GM19372 (cell line): ENCODE measurements around the gene RBMS3.

ENCODE experiments used
- ATAC-seq: cut with Tn5 transposase; IDR thresholded peaks from one replicate; pipeline ENCODE4 v1.9.1; 2021; ENCODE audit warnings: mild to moderate bottlenecking, low read depth, moderate library complexity; ENCODE audit not compliant: unreplicated experiment

The RBMS3 gene

DNA sequence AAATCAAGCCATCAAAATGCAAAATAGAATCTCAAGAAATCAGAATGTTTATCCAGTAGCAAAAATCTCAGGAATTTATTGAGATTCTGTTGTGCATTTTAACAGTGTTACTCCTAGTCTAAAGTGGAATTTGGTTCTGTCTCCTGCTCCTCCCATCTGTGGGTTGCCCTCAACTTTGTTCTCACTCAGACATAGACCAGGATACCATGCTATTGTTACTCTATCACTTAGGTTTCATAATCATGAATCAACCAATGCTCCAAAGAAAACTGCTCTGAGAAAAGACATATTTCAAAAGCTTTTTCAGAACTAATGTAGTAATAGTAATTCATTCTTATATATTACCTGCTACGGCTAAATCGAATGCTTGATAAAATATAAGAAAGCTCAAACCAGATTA is 274.7 kb downstream of the RBMS3 start:
- ATAC-seq = no peak

DNA sequence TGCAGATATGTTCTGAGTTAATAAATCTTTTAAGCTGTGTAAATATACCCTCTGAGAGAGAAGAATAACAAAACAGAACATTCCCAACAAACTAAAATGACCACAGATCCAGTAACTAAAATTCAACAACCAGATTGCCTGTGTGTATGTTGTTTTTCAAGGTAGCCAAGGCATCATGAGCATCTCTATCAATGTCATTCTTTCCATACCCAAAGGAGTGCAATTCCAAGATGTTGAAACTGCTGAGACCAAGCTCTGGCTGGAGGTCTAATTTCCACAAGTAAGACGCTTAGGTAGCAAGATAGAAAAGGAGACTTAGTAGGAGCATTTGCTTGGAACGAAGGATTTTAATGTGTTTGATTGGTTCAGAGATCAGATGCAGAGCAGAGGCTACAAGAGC is 276.3 kb downstream of the RBMS3 start:
- ATAC-seq = no peak

- ATAC-seq = no peak
Observed at GRCh38 chr3:29557825-29558224, 277.0 kb downstream of the RBMS3 start.

- no peak for ATAC-seq
Observed at GRCh38 chr3:29559741-29560465, 279.0 kb downstream of the RBMS3 start.

- ATAC-seq = no peak
Observed at GRCh38 chr3:29561651-29562149, 280.8 kb downstream of the RBMS3 start.

- no peak for ATAC-seq
Observed at GRCh38 chr3:29565236-29565635, 284.4 kb downstream of the RBMS3 start.

- no peak for ATAC-seq
Observed at GRCh38 chr3:29567501-29567900, 286.6 kb downstream of the RBMS3 start.

DNA sequence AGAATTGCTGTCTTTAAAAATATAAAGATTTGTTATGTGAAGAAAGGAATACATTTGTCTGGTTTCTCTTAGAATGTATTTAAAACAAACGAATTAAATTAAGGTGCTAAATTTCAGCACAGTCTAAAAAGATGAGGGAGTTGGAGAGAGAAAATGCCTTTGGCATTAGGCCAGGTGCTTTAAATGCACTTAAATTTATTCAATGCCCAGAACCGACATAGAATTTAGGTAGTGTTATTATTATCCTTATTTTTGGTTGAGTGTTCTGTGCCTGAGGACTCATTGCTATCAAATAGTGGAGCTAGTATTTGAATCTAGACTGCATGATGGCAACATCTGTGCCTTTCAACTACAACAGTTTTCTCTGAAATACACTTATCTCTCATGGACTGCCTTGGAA is 287.5 kb downstream of the RBMS3 start:
- ATAC-seq = no peak

DNA sequence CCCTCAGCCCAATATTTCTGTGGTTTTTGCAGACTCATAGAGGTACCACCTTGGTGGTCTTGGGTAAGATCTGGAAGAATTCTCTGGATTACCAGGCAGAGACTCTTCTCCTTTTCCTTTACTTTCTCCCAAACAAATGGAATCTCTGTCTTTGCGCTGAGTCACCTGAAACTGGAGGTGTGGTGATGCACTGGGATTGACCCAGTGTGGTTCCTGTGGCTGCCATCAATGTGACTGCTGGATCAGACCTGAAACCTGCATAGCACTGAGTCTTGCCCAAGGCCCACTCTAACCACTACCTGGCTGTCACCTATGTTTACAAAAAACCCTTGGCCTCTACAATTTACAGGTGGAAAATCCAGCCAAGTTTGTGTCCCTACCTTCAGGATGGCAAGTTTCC is 295.3 kb downstream of the RBMS3 start:
- no peak for ATAC-seq

GRCh38 chr3:29576675-29577074 is 295.8 kb downstream of the RBMS3 start:
- ATAC-seq = no peak

DNA sequence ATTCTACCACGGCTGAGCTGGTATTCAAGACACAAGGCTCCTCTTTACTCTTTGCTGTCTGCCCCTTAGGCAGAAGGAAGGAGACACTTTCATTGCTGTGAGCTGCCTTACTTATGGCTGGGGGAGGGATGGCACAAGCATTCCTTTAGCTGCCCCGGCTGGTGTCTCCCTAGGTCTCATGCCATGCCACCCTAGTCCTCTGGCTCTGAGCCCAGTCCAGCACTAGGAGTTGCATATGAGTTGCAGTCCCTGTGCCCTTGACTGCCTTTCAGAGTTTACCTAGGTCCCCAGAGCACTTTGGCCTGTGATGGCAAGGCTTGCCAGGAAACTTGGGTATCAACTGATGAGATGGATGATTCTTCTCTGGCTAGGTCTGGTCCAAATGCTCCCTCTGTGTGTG is 296.4 kb downstream of the RBMS3 start:
- no peak for ATAC-seq

- no peak for ATAC-seq
Observed at GRCh38 chr3:29581311-29581710, 300.4 kb downstream of the RBMS3 start.

GRCh38 chr3:29582273-29582672 is 301.4 kb downstream of the RBMS3 start:
- ATAC-seq = no peak

- ATAC-seq = no peak
Observed at GRCh38 chr3:29583861-29584260, 303.0 kb downstream of the RBMS3 start.

DNA sequence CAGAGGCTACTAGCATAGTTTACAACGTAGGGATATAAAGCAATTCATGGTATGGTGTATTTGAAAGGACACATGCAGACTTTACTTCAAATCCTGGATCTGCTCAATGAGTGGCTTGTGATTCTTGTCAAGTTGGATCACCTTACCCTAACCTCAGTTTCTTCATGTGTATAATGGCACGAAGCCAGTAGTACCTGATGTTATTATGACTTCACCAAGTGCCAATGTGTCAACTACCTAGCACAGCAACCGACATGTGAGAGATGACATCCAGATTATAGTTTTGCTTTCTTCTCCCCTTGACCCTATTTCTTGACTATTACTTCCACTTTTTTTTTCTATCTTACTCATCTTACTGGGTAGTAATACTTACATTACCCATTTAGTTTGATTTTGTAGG is 304.5 kb downstream of the RBMS3 start:
- no peak for ATAC-seq

DNA sequence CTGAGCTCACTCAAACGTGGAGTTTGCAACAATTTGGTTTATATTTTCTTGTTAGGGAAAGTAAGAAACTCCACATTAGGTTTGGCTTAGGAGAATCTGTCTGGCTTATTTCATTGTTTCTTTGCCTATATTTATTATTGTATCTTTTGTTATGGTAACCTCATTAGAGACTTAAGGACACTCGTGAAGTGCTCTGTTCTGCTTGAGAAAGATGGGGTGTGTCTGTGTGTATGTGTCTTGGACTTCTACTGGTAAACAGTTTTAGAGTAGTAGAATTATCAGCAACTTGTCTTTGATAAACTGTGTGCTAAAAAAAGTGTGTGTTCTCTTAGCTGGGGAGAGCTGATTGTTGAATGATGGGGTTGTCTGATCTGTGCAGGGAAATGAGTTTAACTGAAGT is 306.5 kb downstream of the RBMS3 start:
- ATAC-seq = no peak

GRCh38 chr3:29590012-29590411 is 309.1 kb downstream of the RBMS3 start:
- ATAC-seq = no peak

- no peak for ATAC-seq
Observed at GRCh38 chr3:29590461-29590860, 309.6 kb downstream of the RBMS3 start.

- no peak for ATAC-seq
Observed at GRCh38 chr3:29591579-29591978, 310.7 kb downstream of the RBMS3 start.

DNA sequence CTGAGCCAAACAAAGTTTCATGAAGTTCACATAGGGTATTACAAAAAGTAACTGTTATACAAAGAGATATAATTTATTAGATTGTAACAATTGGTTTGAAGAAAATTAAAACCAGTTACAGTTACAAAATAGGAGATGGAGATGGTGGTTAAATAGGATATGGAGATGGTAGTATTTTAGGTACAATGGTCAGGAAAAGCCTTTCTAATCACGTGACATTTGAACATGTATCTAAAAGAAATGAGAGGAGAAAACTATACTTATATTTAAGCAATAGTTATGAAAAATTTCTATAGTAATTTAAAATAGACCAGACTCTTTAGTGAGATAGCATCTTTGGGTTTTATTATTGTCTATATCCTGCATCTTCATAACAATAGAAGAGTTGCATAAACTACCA is 312.9 kb downstream of the RBMS3 start:
- ATAC-seq = no peak

DNA sequence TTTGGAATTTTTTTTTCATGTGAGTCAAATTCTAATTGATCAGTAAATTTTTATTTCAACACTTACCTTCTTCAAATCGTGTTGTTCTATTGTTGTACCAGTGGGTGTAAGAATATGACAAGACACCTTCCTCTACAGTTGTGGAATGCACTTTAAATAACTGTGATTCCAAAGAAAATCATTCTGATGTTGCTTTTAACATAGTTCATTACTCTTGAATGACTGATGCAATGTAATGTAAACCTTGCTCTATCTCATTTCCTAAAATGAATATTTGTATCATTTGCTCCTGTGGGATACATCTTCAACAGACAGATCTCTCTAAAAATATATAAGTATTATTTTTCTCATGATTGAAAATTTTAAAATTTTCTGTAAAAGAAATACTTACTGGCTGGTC is 313.4 kb downstream of the RBMS3 start:
- ATAC-seq = no peak

- ATAC-seq = no peak
Observed at GRCh38 chr3:29597376-29598008, 316.6 kb downstream of the RBMS3 start.
